ENCODE data around the gene AP5B1. TPM values are rescaled to one million over a fixed set of nuclear protein-coding genes. Genes with fewer than 3 reads are reported as not detected.

Gene AP5B1
- total and polyA plus RNA-seq, 9 of the 15 experiments (the other 6 are each of a cell fraction or from before 2014, with no cell fraction given): 0.51 to 24.2 (median 5.1) TPM

- peak; percentile 19; the same call in 1 of the 2 replicates for TF ChIP-seq ZFX (CRISPR knock-in tag; IDR thresholded peaks at IDR 0.05)
- TF ChIP-seq MEIS2 (IDR thresholded peaks at IDR 0.05; ENCODE audit: partially characterized antibody): peak; percentile 43
Measured at GRCh38 chr11:65814131-65814985, 33.6 kb upstream of the AP5B1 start (continued).

GRCh38 chr11:65811764-65812475 is 31.1 kb upstream of the AP5B1 start:
- Histone ChIP-seq H3K4me2 (ENCODE audit: insufficient read depth, low read length) (no peak overlapping the region), H3K36me3 (ENCODE audit: control insufficient read depth, insufficient read depth, low read length) (no peaks in the 10 kb centered on the region), H3K27me3 (ENCODE audit: control insufficient read depth in 2 of 2, insufficient read depth in 2 of 2, low read length in 2 of 2) (peaks cover 37 to 49% of the 10 kb centered on the region in 2 experiments; a peak in 4 of 5 replicates), H3K4me1 (replicated peaks in 1 of 2; ENCODE audit: control insufficient read depth in 2 of 2, insufficient read depth in 2 of 2, low read length in 2 of 2) (peaks cover 4 to 9% of the 10 kb centered on the region in 2 experiments; a peak in 3 of 5 replicates), H3K27ac (ENCODE audit: extremely low read depth, low read depth, low read length) (no peak overlapping the region), H4K20me1 (replicated peaks; ENCODE audit: control insufficient read depth, insufficient read depth, low read length) (0 out of 2 replicates have a peak, but pooled peaks cover 3% of the 10 kb centered on the region), H3K9me3 (replicated peaks; ENCODE audit: control insufficient read depth, insufficient read depth, low read depth, low read length) (no peaks in the 10 kb centered on the region), H3K9ac (ENCODE audit: insufficient read depth in 1 of 2, low read depth in 2 of 2, low read length in 2 of 2) (peak overlapping the region in 1 of 2 experiments; percentile 74; a peak in 1 of 4 replicates), H3K4me3 (no peak overlapping the region), H3K9me1 (ENCODE audit: control insufficient read depth, insufficient read depth, low read length) (no peaks in the 10 kb centered on the region), H3K79me2 (ENCODE audit: control insufficient read depth, insufficient read depth, low read length) (no peaks in the 10 kb centered on the region), H2AFZ (ENCODE audit: low read depth, low read length) (0 out of 2 replicates have a peak overlapping the region, but pooled peaks have one; percentile 6)
- intact Hi-C loops (cut with micrococcal nuclease): loop anchor here (10.0 kb wide), 1 partner anchor 267 kb away; no protein-coding TSS in a partner anchor
- FAIRE-seq (no peak), DNase-seq (ENCODE audit: extremely low read depth in 1 of 4, low spot score in 3 of 4) (no peak), ATAC-seq (peak; percentile 64)
- no TSS peak for BruUV-seq (replicated peaks)
- ChIA-PET POLR2A (interaction anchor here (0.7 to 1.5 kb wide), 9 partner anchors 8 to 176 kb away, joined by 3 to 7 read pairs (median 4); partner anchors contain the start of genes AP5B1 and CFL1), CTCF (ENCODE audit: low intra/inter-chr PET ratio) (no interaction called here)
- in situ Hi-C loops (cut with MboI): no loop called here
- WGBS (ENCODE audit: insufficient coverage, low coverage, missing lambda C conversion rate): 12% methylated on average over 19 of the region's 19 CpGs
- TF ChIP-seq ZFP1 (CRISPR knock-in tag; IDR thresholded peaks at IDR 0.05) (no peak), TFAP4 (CRISPR knock-in tag; IDR thresholded peaks at IDR 0.05; ENCODE audit: borderline replicate concordance) (peak; percentile 48; the same call in 1 of the 2 replicates), ZC3H4 (CRISPR knock-in tag; IDR thresholded peaks at IDR 0.05; ENCODE audit: borderline replicate concordance) (no peak), AFF4 (CRISPR knock-in tag; IDR thresholded peaks at IDR 0.05) (no peak), CCNT2 (IDR thresholded peaks at IDR 0.05; ENCODE audit: borderline replicate concordance, extremely low read depth, insufficient read length, low read depth, low read length) (no peak), ZNF41 (CRISPR knock-in tag; conservative IDR thresholded peaks at IDR 0.05) (no peak), CTCF (IDR thresholded peaks at IDR 0.05 in 2 of 3, conservative IDR thresholded peaks at IDR 0.05 in 1 of 3; ENCODE audit: insufficient read depth in 2 of 3, low read depth in 1 of 3, low read length in 3 of 3) (peak in 2 of 3 experiments; percentile 6 to 27; a peak in 1 of 6 replicates)
